HepG2 (cell line): ENCODE data around the gene ARHGAP45. TPM values are rescaled to one million over a fixed set of nuclear protein-coding genes. Genes with fewer than 3 reads are reported as not detected.
A peak's percentile ranks its signal among the peaks of the same experiment; 100 is the strongest.

ENCODE experiments used
- ASH2L ChIP-seq: fragments of 300-600, 200-600 bp; sonication (generic); IDR thresholded peaks from 2 replicates; pipeline ENCODE4 v1.7.0; 2017; ENCODE audit warnings: low read depth, mild to moderate bottlenecking, moderate library complexity, mixed read lengths, low read length; ENCODE audit not compliant: insufficient read length
- CBX2 ChIP-seq, 2 experiments: fragments of 200-600 bp in 1 of 2; sonication (generic); formaldehyde crosslinking in 1 of 2; IDR thresholded peaks; 2 replicates each; pipeline versions ENCODE4 v1.7.0 to v1.8.1; 2018 to 2022; ENCODE audit warnings: low read depth in 2 of 2, low read length in 1 of 2, mild to moderate bottlenecking in 1 of 2, missing genetic modification reagents in 1 of 2
- CREM ChIP-seq, 2 experiments: sonication (generic) in 1 of 2; formaldehyde crosslinking in 1 of 2; IDR thresholded peaks; 2 replicates each; pipeline versions ENCODE4 v1.4.0 to v1.6.1; 2016 to 2020; ENCODE audit warnings: antibody characterized with exemption in 1 of 2, mild to moderate bottlenecking in 1 of 2, missing genetic modification reagents in 1 of 2
- E2F5 ChIP-seq: sonication (generic); formaldehyde crosslinking; conservative IDR thresholded peaks from 2 replicates; pipeline ENCODE4 v1.4.0; 2020; ENCODE audit warnings: missing genetic modification reagents
- MAFK ChIP-seq, 2 experiments: IDR thresholded peaks in 1 of 2; conservative IDR thresholded peaks in 1 of 2; 2 replicates each; pipeline ENCODE4 v1.6.1; 2011; ENCODE audit warnings: improper control_type of control experiment in 2 of 2, low read length in 2 of 2
- MTA1 ChIP-seq: sonication (generic); formaldehyde crosslinking; IDR thresholded peaks from 2 replicates; pipeline ENCODE4 v1.4.0; 2020; ENCODE audit warnings: missing genetic modification reagents, mild to moderate bottlenecking, borderline replicate concordance
- MTA3 ChIP-seq: sonication (generic); formaldehyde crosslinking; IDR thresholded peaks from 2 replicates; pipeline ENCODE4 v1.4.0; 2020; ENCODE audit warnings: missing genetic modification reagents
- TRIM24 ChIP-seq: sonication (generic); formaldehyde crosslinking; IDR thresholded peaks from 2 replicates; pipeline ENCODE4 v1.8.0; 2022; ENCODE audit warnings: mild to moderate bottlenecking, missing genetic modification reagents
- YEATS4 ChIP-seq: sonication (generic); formaldehyde crosslinking; IDR thresholded peaks from 2 replicates; pipeline ENCODE4 v1.4.0; 2020; ENCODE audit warnings: missing genetic modification reagents, borderline replicate concordance
- ZBTB39 ChIP-seq: sonication (generic); formaldehyde crosslinking; IDR thresholded peaks from 2 replicates; pipeline ENCODE4 v1.5.0; 2020; ENCODE audit warnings: missing genetic modification reagents
- ZNF570 ChIP-seq: sonication (generic); formaldehyde crosslinking; IDR thresholded peaks from 2 replicates; pipeline ENCODE4 v1.4.0; 2020; ENCODE audit warnings: mild to moderate bottlenecking, missing genetic modification reagents, borderline replicate concordance
- ZNF572 ChIP-seq: sonication (generic); formaldehyde crosslinking; IDR thresholded peaks from 2 replicates; pipeline ENCODE4 v1.5.1; 2020; ENCODE audit warnings: mild to moderate bottlenecking, missing genetic modification reagents
- ZNF710 ChIP-seq: sonication (generic); formaldehyde crosslinking; IDR thresholded peaks from 2 replicates; pipeline ENCODE4 v1.5.0; 2020; ENCODE audit warnings: mild to moderate bottlenecking, missing genetic modification reagents, borderline replicate concordance
- ZNF747 ChIP-seq: sonication (generic); formaldehyde crosslinking; IDR thresholded peaks from 2 replicates; pipeline ENCODE4 v1.8.1; 2023; ENCODE audit warnings: missing genetic modification reagents, mild to moderate bottlenecking, borderline replicate concordance
- polyA plus RNA-seq, 8 experiments: library from polyadenylated mRNA; depleted of rRNA in 3 of 8; stranded (reverse) in 7 of 8; unstranded in 1 of 8; fragments of >200 nt; fragmentation: Illumina TruSeq in 4 of 8; extraction: Trizol in 4 of 8; gene quantifications; 2 replicates each; pipeline versions ENCODE4 v1.2.1 to v1.2.3, GENCODE V29; 2011 to 2016; ENCODE audit warnings: low read depth in 4 of 8, missing spikeins in 1 of 8, mixed read lengths in 1 of 8; ENCODE audit not compliant: insufficient read depth in 1 of 8
- total RNA-seq, 5 experiments: library from RNA; depleted of rRNA; stranded (reverse); fragments of >200 nt; fragmentation: Illumina TruSeq; extraction: Trizol; gene quantifications; 2 replicates each; pipeline ENCODE4 v1.2.3, GENCODE V29; 2016; ENCODE audit warnings: low read depth in 1 of 5
- TF ChIP-seq, protein P1 (sequence below): sonication (generic); formaldehyde crosslinking; IDR thresholded peaks from 2 replicates; pipeline ENCODE4 v1.4.0; 2020; ENCODE audit warnings: low read depth, mild to moderate bottlenecking, missing genetic modification reagents
- TF ChIP-seq, protein P2 (sequence below): sonication (generic); formaldehyde crosslinking; IDR thresholded peaks from 2 replicates; pipeline ENCODE4 v1.5.1; 2020; ENCODE audit warnings: missing genetic modification reagents, mild to moderate bottlenecking, borderline replicate concordance

ARHGAP45 gene
- total and polyA plus RNA-seq, 2 of the 13 experiments (the other 11 are each of a cell fraction or from before 2014, with no cell fraction given) = 0.84 to 32.0 TPM

DNA sequence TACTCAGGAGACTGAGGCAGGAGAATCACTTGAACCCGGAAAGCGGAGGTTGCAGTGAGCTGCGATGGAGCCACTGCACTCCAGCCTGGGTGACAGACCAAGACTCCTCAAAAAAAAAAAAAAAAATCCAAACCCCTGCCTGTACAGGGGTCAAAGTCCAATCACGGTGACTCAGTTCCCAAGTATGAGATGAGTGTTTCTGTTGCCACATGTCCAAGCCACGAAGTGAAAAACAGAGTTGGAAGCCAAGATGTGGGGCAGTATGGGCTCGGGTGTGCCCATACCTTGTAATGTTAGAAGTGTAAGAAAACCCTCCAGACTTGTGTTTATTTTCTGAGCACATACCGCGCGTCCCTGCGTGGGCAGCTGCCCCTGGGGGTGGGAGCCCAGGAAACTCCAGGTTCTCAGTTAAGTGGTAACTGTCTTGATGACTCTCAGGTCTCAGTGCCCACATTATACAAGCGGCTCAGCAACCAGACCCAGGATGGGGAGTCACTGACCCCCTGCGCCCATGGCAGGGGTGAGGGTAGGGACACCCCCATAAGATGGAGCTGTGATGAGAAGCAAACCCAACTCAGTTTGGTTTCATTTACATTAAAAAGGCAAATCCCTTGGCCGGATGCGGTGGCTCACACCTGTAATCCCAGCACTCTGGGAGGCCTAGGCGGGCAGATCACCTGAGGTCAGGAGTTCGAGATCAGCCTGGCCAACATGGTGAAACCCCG, 35.6 kb downstream of the ARHGAP45 start (continued):
- TF ChIP-seq, protein P1, sequence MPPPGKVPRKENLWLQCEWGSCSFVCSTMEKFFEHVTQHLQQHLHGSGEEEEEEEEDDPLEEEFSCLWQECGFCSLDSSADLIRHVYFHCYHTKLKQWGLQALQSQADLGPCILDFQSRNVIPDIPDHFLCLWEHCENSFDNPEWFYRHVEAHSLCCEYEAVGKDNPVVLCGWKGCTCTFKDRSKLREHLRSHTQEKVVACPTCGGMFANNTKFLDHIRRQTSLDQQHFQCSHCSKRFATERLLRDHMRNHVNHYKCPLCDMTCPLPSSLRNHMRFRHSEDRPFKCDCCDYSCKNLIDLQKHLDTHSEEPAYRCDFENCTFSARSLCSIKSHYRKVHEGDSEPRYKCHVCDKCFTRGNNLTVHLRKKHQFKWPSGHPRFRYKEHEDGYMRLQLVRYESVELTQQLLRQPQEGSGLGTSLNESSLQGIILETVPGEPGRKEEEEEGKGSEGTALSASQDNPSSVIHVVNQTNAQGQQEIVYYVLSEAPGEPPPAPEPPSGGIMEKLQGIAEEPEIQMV (CRISPR knock-in tag) = no peak
- no peak for TF ChIP-seq CBX2 (IDR thresholded peaks at IDR 0.05; ENCODE audit: low read depth, low read length)
- no peak for TF ChIP-seq CBX2 (CRISPR knock-in tag; IDR thresholded peaks at IDR 0.05; ENCODE audit: low read depth)
- TF ChIP-seq E2F5 (CRISPR knock-in tag) = no peak
- no peak for TF ChIP-seq ZNF572 (CRISPR knock-in tag)
- no peak for TF ChIP-seq CREM (IDR thresholded peaks at IDR 0.05)
- no peak for TF ChIP-seq CREM (CRISPR knock-in tag; IDR thresholded peaks at IDR 0.05)
- no peak for TF ChIP-seq MAFK (conservative IDR thresholded peaks at IDR 0.05 in 1 of 2, IDR thresholded peaks at IDR 0.05 in 1 of 2; ENCODE audit: low read length in 2 of 2)
- TF ChIP-seq, protein P2, sequence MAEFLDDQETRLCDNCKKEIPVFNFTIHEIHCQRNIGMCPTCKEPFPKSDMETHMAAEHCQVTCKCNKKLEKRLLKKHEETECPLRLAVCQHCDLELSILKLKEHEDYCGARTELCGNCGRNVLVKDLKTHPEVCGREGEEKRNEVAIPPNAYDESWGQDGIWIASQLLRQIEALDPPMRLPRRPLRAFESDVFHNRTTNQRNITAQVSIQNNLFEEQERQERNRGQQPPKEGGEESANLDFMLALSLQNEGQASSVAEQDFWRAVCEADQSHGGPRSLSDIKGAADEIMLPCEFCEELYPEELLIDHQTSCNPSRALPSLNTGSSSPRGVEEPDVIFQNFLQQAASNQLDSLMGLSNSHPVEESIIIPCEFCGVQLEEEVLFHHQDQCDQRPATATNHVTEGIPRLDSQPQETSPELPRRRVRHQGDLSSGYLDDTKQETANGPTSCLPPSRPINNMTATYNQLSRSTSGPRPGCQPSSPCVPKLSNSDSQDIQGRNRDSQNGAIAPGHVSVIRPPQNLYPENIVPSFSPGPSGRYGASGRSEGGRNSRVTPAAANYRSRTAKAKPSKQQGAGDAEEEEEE = no peak
- peak; percentile 35 for TF ChIP-seq ASH2L
- TF ChIP-seq MTA3 = no peak
- 0 out of 2 replicates have a peak, but pooled peaks have one; percentile 11 for TF ChIP-seq ZNF747 (CRISPR knock-in tag)
- no peak for TF ChIP-seq YEATS4 (CRISPR knock-in tag)
- TF ChIP-seq ZNF710 (CRISPR knock-in tag) = 0 out of 2 replicates have a peak, but pooled peaks have one; percentile 13
- no peak for TF ChIP-seq MTA1 (CRISPR knock-in tag)
- TF ChIP-seq ZBTB39 (CRISPR knock-in tag) = no peak
- no peak for TF ChIP-seq ZNF570 (CRISPR knock-in tag)
- no peak for TF ChIP-seq TRIM24 (CRISPR knock-in tag)
